ENCODE data around the gene RASGRF2.
"Not testable (repeated sequence)": the region's sequence is repeated elsewhere in the genome, so short reads cannot be mapped to it uniquely, and the experiment has no call there.

Gene RASGRF2

DNA sequence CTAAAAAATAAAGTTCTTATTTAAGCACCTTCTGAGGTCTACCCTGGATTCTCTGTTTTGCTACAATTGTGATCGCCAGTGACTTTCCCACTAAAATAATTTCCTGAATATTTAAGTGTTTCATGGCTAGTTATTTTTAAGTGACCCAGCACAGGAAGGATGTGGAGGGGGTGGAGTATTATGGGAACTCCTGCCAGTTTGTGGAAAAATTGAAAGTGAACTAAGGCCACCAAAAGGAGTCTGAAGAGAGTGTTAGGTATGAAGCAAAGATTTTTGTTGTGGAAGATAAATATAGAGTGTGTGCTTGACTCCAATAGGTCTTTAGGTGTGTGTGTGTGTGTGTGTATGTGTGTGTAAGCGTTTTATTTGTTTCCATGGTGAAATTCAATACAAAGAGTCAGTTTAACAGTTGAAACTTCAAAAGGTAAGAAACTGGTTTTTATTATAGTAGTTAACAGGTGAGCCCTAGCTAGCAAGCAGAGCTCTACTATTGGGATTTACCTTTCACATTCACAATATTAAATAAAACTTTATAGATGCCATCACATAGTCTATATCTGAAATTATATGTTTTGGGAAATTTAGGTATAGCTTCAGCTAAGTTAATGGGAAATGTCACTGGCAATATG is 25.6 kb downstream of the RASGRF2 start:
- DNase-seq, result no peak

GRCh38 chr5:80986382-80986781 is 26.2 kb downstream of the RASGRF2 start:
- no peak for DNase-seq

- DNase-seq, result no peak
These were observed 27.1 kb downstream of the RASGRF2 start for GRCh38 chr5:80987078-80987766.

GRCh38 chr5:80988419-80988935 is 28.3 kb downstream of the RASGRF2 start:
- no peak for DNase-seq

DNA sequence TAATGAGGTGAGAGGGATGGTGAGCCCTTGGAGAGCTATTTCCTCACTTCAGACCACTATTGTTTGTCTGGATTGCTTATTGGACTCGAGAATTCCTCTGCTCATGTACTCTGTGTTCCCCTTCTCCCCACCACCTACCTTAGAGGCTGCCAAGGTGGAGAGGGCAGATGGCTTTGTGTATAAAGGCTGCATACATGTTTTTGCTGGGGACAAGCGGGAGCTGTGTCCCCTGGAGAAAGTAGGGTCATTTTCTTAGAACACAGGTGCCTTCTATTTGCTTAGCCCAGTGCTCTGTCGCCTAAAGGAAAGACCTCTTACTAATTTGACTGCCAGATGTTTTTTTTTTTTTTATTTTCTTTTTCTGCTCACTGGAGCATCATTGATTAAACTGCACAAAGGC is 29.7 kb downstream of the RASGRF2 start:
- DNase-seq, result no peak

DNA sequence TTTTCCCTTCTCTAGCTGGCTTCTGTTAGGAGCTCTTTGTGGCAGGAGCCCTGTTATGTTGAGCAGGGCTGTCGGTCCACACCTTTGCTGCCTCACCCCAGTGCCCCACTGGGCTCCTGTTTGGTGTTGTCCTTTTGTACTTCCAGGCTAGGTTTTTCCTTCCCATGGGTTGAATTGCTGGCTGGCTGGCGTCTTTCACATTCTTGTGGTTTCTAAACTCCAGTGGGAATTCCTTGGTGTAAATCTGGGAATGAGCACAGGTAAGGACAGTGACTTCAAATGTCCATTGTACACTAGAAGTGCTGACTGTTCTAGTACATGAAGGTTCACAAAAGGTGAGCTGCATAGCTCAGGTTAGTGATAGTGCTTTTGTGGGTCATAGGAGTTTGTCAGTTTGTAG is 30.4 kb downstream of the RASGRF2 start:
- DNase-seq, result no peak

- DNase-seq, result no peak
These were observed 30.8 kb downstream of the RASGRF2 start for GRCh38 chr5:80990971-80991370.

- no peak for DNase-seq
These were observed 35.7 kb downstream of the RASGRF2 start for GRCh38 chr5:80995908-80996307.

GRCh38 chr5:80998590-80998979 is 38.4 kb downstream of the RASGRF2 start:
- DNase-seq, result no peak

DNA sequence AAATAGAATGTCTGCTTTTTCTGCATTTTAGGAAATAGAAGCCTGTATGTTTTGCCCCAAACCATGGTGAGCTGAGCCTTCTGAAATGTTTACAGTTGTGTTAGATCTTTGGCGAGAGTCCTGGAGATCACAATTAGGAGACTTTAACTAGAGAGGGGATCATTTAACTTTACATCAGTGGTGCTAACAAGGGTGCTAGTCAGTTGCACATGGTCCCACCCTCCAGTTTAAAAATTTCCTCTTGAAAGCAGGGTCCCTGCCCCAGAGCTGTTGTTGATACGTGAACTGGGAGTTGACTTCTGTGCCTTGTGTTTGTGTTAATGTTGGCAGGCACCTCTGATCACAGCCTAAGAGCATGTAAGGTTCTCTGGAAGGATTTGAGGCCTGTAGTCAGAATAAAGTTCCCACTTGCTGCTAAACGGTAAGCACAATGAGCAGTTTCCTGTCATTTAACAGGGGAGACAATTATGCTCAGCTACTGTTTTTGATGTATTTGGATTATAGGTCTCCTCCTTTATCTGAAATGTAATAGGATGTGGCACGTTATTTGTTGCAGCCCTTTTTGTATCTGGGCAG is 43.7 kb downstream of the RASGRF2 start:
- no peak for DNase-seq

- no peak for DNase-seq
These were observed 45.5 kb downstream of the RASGRF2 start for GRCh38 chr5:81005708-81006107.

GRCh38 chr5:81006231-81006630 is 46.1 kb downstream of the RASGRF2 start:
- no peak for DNase-seq

GRCh38 chr5:81006947-81007636 is 46.9 kb downstream of the RASGRF2 start:
- no peak for DNase-seq

DNA sequence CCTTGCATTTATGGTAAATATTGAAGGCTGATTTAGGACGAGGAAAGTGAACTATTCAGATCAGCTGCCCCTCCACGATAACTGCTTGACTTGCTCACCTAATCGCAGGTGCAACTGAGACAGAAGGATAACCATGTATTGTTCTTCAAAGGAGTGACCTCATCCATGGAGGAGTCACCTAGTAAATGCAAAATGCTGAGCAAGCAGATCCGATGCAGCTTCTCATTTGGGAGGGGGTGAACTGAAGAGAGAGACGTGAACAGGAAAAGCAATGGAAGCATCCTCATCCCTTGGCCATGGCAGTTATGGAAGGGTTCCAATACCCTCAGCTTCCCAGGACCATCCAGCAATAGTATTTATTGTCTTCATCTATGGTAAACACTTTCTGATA is 47.5 kb downstream of the RASGRF2 start:
- no peak for DNase-seq

DNA sequence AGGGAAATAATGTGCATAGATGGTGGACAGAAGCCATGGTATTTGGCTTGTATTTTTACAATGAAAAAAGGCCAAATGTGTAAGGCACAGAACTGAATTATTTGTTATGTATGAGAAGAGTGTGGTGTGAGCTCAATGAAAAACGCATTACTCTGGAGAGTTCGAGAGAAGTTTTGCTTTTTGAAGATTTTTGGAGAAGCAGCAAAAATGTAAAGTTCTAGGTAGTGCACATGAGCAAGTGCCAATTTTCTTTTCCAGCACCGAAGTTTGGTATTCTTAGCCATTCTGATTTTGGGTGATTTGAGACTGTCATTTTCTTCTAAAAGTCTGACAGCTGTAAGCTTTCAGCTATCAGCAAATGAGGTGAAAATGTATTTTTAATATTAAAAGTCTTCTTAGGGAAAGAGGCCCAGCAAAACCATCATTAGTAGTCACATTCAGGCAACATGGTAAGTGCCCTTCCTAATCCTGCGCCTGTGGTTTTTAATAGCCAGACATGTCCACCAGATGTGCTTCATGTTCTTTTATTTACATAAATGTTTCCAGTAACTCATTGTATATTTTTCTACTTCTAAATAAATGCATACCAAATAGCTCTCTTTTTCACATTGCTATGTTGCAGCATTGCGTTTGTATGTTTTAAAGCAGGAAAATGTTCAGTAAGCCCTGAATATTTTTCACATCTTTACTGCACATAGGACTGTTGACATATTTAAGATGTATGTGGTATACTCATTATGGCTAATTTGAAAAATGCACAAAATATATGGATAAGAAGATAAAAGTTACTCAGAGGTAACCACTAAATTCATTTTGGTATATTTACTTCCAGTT is 50.4 kb downstream of the RASGRF2 start:
- no peak for DNase-seq

GRCh38 chr5:81014348-81014747 is 54.2 kb downstream of the RASGRF2 start:
- no peak for DNase-seq

- no peak for DNase-seq
These were observed 56.0 kb downstream of the RASGRF2 start for GRCh38 chr5:81016116-81016515.

DNA sequence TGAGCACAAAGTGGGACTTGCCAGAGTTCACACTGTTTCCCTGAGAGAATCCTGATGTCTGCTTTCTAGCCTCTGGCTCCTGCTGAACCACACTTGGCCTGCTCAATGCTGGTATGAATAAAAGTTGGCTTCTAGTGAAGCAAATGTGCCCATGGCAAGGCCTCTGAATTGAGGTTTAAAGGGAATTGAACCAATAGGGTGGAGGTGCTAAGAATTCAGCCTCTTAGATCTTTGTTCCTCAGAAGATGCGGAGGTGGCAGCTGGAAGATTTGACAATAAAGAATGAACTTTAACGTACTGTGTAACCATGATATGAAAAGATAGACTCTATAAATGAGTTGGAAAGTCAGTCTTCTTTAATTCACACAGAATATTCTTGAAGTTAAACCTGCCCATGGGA is 57.2 kb downstream of the RASGRF2 start:
- DNase-seq, result no peak

- DNase-seq, result not testable (repeated sequence)
These were observed 58.4 kb downstream of the RASGRF2 start for GRCh38 chr5:81018608-81019007.

- DNase-seq, result no peak
These were observed 59.6 kb downstream of the RASGRF2 start for GRCh38 chr5:81019748-81020147.

DNA sequence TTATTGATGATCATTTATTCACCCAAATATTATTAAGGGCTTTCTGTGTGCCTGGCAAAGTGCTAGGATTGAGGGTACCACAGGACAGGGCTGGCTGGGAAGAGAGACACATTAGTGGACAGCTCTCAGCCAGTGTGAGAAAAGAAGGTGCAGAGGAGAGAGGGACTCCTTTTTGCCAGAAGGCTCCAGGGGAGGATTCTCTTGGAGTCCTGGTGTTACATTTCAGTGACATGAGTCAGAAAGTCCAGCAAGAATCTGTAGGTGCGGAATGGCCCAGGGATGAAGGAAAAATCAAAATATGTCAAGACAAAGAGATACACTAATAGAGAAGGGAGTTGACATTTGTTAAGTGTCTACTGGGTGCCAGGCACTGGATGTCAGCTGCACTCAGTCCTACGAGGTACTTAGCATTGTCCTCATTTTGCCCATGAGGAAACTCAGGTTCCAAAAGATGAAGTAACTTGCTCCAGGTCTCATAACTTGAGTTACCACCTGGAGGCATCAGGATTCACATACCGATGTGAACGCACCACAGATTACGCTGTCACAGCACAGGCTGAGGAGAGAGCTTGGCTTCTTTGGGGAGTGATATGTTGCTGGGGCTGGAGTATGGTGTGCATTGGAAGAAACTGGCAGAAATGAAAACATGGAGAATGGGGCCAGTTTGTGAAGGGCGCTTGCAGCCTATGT is 60.5 kb downstream of the RASGRF2 start:
- no peak for DNase-seq

DNA sequence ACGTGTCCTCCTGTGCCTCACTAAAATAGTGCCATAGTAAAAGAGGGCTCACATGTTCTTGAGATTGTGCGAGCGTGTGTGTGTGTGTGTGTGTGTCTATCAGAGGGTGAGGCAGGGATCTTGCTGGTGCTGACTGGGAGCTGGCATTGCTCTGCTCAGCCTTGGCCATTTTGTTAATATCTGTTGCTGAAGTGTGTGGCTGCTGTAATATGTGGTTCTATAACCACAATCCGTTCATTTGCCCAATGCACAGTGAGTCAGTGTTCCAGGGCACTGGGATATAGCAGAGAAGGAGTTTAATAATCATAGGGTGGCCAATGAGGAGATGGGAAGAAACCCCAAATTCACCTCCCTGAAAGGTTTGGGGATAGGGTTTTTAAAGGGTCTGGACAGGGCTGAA is 61.3 kb downstream of the RASGRF2 start:
- no peak for DNase-seq
